ENCODE results near the gene TMEM120A.

Gene TMEM120A

DNA sequence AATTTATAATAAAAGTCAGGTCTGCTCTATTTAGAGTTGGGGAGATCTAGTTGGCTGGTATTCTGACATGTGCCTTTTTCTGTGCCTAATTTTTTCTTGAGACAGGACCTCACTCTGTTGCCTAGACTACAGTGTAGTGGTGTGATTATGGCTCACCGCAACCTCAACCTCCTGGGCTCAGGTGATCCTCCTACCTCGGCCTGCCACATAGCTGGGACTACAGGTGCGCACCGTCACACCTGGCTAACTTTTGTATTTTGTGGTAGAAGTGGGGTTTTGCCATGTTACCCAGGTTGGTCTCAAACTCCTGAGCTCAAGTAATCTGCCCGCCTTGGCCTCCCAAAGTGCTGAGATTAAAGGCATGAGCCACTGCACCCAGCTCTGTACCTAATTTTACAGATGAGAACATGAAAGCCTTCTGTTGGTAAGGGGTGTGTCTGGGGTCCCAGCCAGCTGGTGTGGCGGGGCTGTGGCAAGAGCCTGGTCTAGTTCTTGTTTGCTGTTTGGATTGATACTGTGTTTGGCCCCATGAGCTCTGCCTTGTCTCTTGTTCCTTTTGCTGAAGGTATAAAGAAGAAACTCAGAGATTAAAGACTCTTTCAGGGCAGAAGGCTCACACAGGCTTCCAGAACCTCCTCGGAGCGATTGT, 48.1 kb downstream of the TMEM120A start:
- no peaks in the 10 kb centered on the region for H3K4me1 ChIP-seq (ENCODE audit: insufficient read depth, low read length)
- H3K9ac ChIP-seq (ENCODE audit: low read depth, low read length): no peak overlapping the region
- H3K4me3 ChIP-seq (ENCODE audit: low read length): no peak overlapping the region
- no peak overlapping the region for H3K27ac ChIP-seq (ENCODE audit: low read length)
- H3K9me3 ChIP-seq (ENCODE audit: insufficient read depth, low read depth, low read length): no peaks in the 10 kb centered on the region
- H3K27me3 ChIP-seq (ENCODE audit: insufficient read depth, low read length): no peaks in the 10 kb centered on the region
- H3K36me3 ChIP-seq (ENCODE audit: insufficient read depth, low read depth, low read length): peaks cover 5% of the 10 kb centered on the region; the same call in 1 of the 2 replicates

- no peak overlapping the region for H3K27ac ChIP-seq (ENCODE audit: low read length)
- H3K9ac ChIP-seq (ENCODE audit: low read depth, low read length): no peak overlapping the region
Measured at GRCh38 chr7:75945297-75946168, 48.9 kb downstream of the TMEM120A start.

GRCh38 chr7:75944507-75944906, 49.9 kb downstream of the TMEM120A start:
- no peaks in the 10 kb centered on the region for H3K4me1 ChIP-seq (ENCODE audit: insufficient read depth, low read length)
- no peak overlapping the region for H3K9ac ChIP-seq (ENCODE audit: low read depth, low read length)
- H3K36me3 ChIP-seq (ENCODE audit: insufficient read depth, low read depth, low read length): peaks cover 5% of the 10 kb centered on the region; the same call in 1 of the 2 replicates
- no peak overlapping the region for H3K4me3 ChIP-seq (ENCODE audit: low read length)
- H3K27ac ChIP-seq (ENCODE audit: low read length): no peak overlapping the region
- H3K9me3 ChIP-seq (ENCODE audit: insufficient read depth, low read depth, low read length): no peaks in the 10 kb centered on the region
- H3K27me3 ChIP-seq (ENCODE audit: insufficient read depth, low read length): no peaks in the 10 kb centered on the region

More at GRCh38 chr7:75945297-75946168, 48.9 kb downstream of the TMEM120A start:
- H3K4me3 ChIP-seq (ENCODE audit: low read length): no peak overlapping the region
- peaks cover 5% of the 10 kb centered on the region; the same call in 1 of the 2 replicates for H3K36me3 ChIP-seq (ENCODE audit: insufficient read depth, low read depth, low read length)
- no peaks in the 10 kb centered on the region for H3K9me3 ChIP-seq (ENCODE audit: insufficient read depth, low read depth, low read length)
- no peaks in the 10 kb centered on the region for H3K4me1 ChIP-seq (ENCODE audit: insufficient read depth, low read length)
- no peaks in the 10 kb centered on the region for H3K27me3 ChIP-seq (ENCODE audit: insufficient read depth, low read length)

- Histone ChIP-seq H3K9me3 (ENCODE audit: insufficient read depth, low read depth, low read length) (no peaks in the 10 kb centered on the region), H3K36me3 (ENCODE audit: insufficient read depth, low read depth, low read length) (peaks cover 5% of the 10 kb centered on the region; the same call in 1 of the 2 replicates), H3K9ac (ENCODE audit: low read depth, low read length) (no peak overlapping the region), H3K27ac (ENCODE audit: low read length) (no peak overlapping the region), H3K4me1 (ENCODE audit: insufficient read depth, low read length) (no peaks in the 10 kb centered on the region), H3K27me3 (ENCODE audit: insufficient read depth, low read length) (no peaks in the 10 kb centered on the region), H3K4me3 (ENCODE audit: low read length) (no peak overlapping the region)
Measured at GRCh38 chr7:75943864-75944263, 50.5 kb downstream of the TMEM120A start.

- Histone ChIP-seq H3K4me1 (ENCODE audit: insufficient read depth, low read length) (no peaks in the 10 kb centered on the region), H3K9me3 (ENCODE audit: insufficient read depth, low read depth, low read length) (no peaks in the 10 kb centered on the region), H3K27ac (ENCODE audit: low read length) (no peak overlapping the region), H3K4me3 (ENCODE audit: low read length) (no peak overlapping the region), H3K27me3 (ENCODE audit: insufficient read depth, low read length) (no peaks in the 10 kb centered on the region), H3K36me3 (ENCODE audit: insufficient read depth, low read depth, low read length) (no peaks in the 10 kb centered on the region), H3K9ac (ENCODE audit: low read depth, low read length) (no peak overlapping the region)
Measured at GRCh38 chr7:75938921-75939320, 55.5 kb downstream of the TMEM120A start.

- no peaks in the 10 kb centered on the region for H3K4me1 ChIP-seq (ENCODE audit: insufficient read depth, low read length)
- H3K36me3 ChIP-seq (ENCODE audit: insufficient read depth, low read depth, low read length): no peaks in the 10 kb centered on the region
- no peaks in the 10 kb centered on the region for H3K27me3 ChIP-seq (ENCODE audit: insufficient read depth, low read length)
- H3K9me3 ChIP-seq (ENCODE audit: insufficient read depth, low read depth, low read length): no peaks in the 10 kb centered on the region
- no peak overlapping the region for H3K27ac ChIP-seq (ENCODE audit: low read length)
- H3K9ac ChIP-seq (ENCODE audit: low read depth, low read length): no peak overlapping the region
- no peak overlapping the region for H3K4me3 ChIP-seq (ENCODE audit: low read length)
Measured at GRCh38 chr7:75937958-75938786, 56.2 kb downstream of the TMEM120A start.

Measured in iPS-20b (cell line).